ENCODE measurements around the gene PIGM.
A peak's percentile ranks its signal among the peaks of the same experiment; 100 is the strongest.

PIGM gene

DNA sequence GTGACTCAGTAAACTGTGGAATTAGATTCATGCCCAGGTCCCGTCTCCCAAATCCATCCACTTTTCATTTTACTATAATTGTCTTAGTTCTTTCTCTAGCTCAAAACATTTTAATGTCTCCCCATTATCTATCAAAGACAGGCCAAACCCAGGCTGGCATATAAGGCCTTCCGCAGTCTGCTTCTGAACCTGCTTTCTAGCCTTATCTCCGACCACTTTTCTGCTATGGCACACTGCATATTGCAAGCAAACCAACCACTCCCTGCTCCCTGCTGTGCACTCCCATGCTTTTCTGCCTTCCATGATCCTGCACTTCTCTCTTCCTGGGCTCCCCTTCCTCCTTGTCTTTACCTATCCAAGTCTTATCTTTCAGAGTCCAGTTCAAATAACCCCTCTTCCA is 17.3 kb upstream of the PIGM start:
- TF ChIP-seq, protein P1, sequence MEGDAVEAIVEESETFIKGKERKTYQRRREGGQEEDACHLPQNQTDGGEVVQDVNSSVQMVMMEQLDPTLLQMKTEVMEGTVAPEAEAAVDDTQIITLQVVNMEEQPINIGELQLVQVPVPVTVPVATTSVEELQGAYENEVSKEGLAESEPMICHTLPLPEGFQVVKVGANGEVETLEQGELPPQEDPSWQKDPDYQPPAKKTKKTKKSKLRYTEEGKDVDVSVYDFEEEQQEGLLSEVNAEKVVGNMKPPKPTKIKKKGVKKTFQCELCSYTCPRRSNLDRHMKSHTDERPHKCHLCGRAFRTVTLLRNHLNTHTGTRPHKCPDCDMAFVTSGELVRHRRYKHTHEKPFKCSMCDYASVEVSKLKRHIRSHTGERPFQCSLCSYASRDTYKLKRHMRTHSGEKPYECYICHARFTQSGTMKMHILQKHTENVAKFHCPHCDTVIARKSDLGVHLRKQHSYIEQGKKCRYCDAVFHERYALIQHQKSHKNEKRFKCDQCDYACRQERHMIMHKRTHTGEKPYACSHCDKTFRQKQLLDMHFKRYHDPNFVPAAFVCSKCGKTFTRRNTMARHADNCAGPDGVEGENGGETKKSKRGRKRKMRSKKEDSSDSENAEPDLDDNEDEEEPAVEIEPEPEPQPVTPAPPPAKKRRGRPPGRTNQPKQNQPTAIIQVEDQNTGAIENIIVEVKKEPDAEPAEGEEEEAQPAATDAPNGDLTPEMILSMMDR (conservative IDR thresholded peaks at IDR 0.05; ENCODE audit: low read depth, low read length): no peak
- no peak for DNase-seq (ENCODE audit: low read depth)
- no peak overlapping the region for H3K4me3 ChIP-seq (ENCODE audit: low read length)

DNA sequence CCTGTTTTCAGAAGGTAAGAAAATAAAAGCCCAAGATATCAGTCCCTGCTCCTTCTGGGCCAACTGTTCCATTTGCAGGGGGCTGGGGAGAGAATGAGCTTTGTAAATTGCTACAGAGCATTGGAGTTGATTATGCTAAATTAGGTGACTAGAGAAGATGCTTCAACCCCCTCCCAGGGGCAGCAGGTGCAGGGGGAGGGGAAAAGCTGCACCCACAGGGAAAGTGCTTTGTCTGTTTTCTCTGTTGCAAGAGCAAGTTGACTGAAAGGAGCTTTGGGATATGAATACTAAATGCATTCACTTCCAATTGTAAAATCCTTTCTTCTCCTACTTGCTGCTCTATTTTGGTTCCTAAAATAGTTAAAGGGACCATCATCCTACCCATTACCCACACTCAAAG is 16.5 kb upstream of the PIGM start:
- DNase-seq (ENCODE audit: low read depth): no peak
- TF ChIP-seq, protein P1 (conservative IDR thresholded peaks at IDR 0.05; ENCODE audit: low read depth, low read length): no peak
- H3K4me3 ChIP-seq (ENCODE audit: low read length): no peak overlapping the region

DNA sequence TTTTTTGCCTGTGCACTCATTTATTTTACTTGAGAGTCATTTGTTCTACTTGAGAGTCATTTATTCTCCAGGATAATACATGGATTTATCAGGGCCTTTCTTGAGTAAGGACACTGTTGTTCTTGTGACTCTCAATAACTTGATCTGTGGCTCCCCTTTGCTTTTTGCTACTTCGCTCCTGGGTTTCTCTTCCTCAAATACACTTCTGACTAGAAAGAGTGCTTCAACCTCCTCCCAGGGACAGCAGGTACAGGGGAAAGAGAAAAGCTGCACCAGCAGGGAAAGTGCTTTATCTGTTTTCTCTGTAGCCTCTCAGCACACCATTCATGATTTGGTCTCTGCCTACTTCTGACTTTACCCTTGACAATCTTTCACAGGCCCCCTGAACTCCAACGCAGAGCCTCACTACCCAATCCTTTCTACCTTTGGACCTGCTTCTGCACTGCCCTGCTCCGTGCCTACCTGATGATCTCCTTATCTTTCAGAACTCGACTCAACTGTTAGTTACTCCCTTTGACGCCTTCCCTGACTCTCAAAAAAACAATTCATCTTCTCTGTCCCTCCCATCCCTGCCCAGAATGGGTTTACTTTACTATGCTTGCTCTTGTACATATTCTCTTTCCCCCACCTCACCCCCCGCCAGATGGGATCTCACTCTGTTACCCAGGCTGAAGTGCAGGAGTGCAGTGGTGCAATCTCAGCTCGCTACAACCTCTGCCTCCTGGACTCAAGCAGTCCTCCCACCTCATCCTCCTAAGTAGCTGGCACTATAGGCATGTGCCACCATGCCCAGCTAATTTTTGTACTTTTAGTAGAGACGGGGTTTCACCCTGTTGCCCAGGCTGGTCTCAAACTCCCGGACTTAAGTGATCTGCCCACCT is 15.6 kb upstream of the PIGM start:
- TF ChIP-seq, protein P1 (conservative IDR thresholded peaks at IDR 0.05; ENCODE audit: low read depth, low read length): no peak
- no peak for DNase-seq (ENCODE audit: low read depth)
- H3K4me3 ChIP-seq (ENCODE audit: low read length): no peak overlapping the region

DNA sequence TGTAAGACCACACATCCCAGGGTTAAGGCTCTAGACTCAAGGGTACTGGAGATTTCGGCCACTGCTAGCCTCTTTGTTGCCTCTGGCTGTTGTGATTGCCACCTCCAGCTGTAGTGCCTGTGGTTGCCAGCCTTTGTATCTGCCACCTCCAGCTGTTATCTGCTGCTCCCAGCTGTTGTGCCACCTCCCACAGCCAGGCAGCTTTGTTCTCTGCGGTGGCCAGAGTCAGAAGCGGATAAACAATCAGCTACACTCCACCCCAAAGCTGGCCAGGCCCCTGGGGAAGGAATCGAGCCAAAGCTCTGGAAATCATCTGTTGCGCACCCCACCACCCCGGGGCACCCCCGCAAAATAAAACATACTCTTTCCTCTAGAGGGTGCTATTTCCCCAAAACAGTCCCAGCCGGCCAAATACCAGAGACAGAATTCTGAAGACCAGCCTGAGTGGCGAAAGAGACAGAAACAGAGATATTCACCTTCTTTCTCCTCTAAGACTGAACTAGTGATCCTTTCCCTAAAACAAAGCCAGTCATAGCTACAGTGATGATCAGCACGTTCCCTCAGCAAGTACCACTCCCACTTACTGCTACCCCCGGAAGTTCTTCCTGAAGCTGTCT is 14.8 kb upstream of the PIGM start:
- TF ChIP-seq, protein P1 (conservative IDR thresholded peaks at IDR 0.05; ENCODE audit: low read depth, low read length): peak; percentile 65
- DNase-seq (ENCODE audit: low read depth): no peak
- H3K4me3 ChIP-seq (ENCODE audit: low read length): no peak overlapping the region

DNA sequence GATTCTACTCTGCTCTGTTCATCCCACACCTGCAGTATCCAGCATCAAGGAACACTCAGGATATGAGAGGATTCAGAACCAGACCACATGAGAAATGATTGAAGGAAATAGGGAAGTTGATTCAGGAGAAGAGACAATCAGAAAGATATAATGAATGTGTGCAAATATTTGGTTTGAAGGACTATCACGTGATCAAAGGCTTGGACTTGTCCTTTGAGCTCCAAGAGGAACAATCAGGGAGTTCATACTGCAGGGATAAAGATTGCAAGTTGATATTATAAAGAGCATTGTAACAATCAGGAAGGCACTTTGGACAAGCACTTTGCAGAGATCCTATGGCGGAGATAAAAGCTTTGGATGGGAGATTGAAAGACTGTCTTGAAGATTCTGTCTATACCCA is 13.9 kb upstream of the PIGM start:
- TF ChIP-seq, protein P1 (conservative IDR thresholded peaks at IDR 0.05; ENCODE audit: low read depth, low read length): no peak
- DNase-seq (ENCODE audit: low read depth): no peak
- no peak overlapping the region for H3K4me3 ChIP-seq (ENCODE audit: low read length)

DNA sequence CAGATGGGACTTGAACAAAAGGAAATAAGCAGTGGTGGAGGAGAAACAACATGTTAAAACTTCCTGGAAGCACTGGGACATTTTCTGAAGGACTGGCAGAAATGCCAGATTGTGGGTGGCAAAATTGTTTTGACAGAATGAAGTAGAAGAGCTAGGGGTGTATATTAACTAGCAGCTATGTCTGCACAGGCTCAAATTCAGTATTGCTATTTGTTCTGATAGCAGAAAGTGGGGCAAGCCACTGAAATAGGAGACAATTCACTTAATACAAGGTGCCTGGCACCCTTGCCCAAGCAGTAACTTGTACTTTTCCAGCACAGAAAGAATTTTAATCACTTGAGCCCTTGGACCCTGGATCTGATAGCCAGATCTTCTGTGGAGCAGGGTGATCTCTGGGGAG is 11.8 kb upstream of the PIGM start:
- DNase-seq (ENCODE audit: low read depth): no peak
- H3K4me3 ChIP-seq (ENCODE audit: low read length): no peak overlapping the region
- TF ChIP-seq, protein P1 (conservative IDR thresholded peaks at IDR 0.05; ENCODE audit: low read depth, low read length): no peak

DNA sequence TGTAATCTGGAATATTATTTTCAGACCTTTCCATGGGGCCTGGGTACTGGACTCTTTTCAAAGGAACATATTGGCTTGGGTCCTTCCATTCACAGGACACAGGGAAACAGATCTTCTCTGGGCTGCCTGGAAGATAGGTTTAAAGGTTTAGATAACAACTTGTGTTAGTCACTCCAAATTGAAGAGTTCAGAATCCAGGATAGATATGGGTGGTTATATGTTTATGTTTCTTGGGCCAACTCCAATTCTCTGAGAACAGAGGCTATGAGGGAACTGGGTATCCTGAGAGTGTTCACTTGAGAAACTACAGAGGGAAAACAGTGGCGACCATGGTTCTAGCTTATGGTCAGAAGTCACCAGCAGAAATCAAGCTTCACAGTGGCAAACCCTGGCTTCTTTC is 8.7 kb upstream of the PIGM start:
- H3K4me3 ChIP-seq (ENCODE audit: low read length): no peak overlapping the region
- no peak for DNase-seq (ENCODE audit: low read depth)
- TF ChIP-seq, protein P1 (conservative IDR thresholded peaks at IDR 0.05; ENCODE audit: low read depth, low read length): no peak

Measured in retinal pigment epithelial cell (primary cell).